GM19193 (cell line): ENCODE measurements around the gene SCAMP5.
A peak's percentile ranks its signal among the peaks of the same experiment; 100 is the strongest.

Experiments
- POLR2A ChIP-seq: IDR thresholded peaks from 4 replicates; pipeline ENCODE4 v1.6.1; 2011; ENCODE audit not compliant: insufficient read depth, insufficient read length; ENCODE audit errors: extremely low read depth

SCAMP5 gene, protein sequence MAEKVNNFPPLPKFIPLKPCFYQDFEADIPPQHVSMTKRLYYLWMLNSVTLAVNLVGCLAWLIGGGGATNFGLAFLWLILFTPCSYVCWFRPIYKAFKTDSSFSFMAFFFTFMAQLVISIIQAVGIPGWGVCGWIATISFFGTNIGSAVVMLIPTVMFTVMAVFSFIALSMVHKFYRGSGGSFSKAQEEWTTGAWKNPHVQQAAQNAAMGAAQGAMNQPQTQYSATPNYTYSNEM

DNA sequence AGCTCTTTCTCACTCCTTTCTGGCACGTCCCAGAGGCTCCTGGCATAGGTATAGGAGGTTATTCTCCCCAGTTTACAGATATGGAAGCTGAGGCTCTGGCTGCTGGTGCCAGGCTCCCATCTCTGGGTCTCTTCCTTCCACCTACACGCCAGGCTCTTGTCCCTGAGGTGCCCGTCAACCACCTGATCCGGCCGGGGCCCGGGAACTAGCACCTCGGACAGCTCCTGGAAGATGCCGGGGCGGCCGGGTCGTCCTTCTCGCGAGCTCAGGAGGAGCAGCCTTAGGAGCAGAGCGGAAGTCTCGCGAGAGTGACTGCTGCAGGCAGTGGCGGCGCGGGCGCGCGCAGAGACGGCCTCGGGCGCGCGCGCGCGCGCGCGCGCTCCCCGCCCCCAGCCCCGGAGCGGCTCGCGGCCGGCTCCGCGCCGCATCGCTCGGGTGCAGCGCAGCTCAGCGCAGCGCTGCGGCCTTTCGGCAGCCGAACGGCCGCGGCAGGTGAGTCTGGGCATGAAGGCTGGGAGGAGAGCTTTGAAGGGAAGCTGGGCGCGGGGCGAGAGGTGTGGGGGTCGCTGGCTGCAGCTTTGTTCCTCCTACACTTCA lies at the start of gene SCAMP5:
Gene SCAMP5 (plus strand): TSS at position 382 of the 597 bp plus-strand sequence. CDS start 16,277 bp downstream, outside the sequence.
- peak; percentile 22 for TF ChIP-seq POLR2A

DNA sequence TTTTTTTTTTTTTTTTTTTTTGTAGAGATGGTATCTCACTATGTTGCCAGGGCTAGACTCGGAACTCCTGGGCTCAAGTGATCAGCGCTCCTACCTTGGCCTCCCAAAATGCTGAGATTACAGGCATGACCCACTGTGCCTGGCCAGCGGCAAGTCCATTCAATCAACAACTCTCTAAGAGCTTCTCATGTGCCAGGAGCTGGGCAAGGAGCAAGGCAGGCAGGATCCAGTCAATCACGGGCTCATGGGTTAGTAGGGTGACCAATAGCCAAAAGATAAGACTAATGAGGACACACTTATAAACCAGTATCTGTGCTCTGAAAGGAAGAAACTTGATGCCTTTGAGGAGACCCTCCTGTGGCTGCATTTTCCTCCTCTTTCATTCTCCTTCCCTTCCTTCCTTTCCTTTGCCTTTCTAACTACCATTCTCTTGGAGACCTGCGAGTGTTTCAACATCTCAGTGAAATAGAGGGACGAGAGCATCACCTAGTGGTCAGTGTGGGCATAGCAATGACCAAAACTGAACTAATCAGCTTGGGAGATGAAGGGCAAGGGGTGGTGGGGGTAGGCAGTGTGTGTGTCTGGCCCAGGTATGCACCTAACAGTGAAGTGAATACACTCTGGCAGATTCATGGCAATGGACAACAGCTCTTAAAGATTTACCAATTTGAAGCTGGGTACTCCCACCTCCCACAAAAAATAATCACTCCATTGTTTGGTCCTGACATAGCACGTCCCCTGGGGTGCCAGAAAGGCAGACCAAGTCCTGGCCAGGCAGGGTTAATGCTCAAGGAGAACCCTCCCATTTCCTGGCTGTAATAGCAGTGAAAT lies 45.1 kb upstream of the SCAMP5 start:
- no peak for TF ChIP-seq POLR2A

DNA sequence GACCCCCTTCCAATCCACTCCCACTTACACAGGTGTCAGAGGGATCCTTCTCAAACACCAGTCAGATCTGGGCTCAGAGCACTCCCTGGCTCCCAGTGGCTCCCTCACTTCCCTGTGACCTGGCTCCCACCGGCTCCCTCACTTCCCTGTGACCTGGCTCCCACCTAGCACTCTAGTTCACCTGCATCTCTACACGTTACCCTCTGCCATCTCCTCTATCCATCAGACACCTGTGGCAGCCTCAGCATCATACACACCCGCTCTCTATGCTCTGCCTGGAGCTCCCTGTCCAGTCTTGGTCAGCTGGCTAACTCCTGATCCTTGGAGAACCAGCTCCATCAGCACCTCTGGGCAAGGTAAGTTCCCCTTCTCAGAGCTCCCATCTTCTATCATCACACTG lies 44.4 kb upstream of the SCAMP5 start:
- no peak for TF ChIP-seq POLR2A

DNA sequence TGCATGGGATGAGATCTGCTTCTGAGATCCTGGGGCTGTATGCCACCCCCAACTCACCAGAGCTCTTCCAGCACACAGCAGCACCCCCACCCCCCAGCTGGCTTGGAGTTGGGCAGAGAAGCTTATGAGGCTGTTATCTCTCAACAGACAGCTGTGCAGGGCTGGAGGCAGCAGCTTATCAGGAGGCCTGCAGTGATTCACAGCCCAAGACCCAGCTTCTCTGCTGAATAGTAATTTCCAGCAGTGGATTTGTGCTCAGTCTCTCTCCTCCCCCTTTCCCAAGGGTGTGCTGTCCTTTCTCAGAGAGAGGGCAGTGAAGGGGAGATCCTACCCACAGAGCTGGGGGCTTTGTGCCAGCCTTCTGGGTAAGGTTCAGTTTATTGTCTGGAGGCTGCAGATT lies 40.8 kb upstream of the SCAMP5 start:
- no peak for TF ChIP-seq POLR2A

DNA sequence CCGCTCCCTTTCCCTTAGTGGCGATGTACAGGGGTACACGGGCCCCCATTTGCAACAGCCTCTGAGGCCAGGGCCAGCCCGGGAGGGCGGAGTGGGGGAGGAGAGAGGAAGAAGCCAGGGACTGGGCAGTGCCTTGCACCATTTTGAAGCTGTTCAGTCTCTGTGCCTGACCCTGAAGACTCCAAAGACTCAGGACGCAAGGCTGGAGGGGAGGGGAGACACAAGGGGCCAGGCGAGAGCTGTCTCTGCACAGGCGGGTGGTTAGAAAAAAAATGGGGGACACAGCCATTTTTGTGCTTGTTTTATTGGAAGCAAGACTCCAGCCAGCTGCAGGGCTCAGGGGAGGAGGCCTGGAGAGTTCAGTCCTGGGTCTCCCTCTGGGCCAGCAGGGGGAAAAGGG lies 40.3 kb upstream of the SCAMP5 start:
- no peak for TF ChIP-seq POLR2A

DNA sequence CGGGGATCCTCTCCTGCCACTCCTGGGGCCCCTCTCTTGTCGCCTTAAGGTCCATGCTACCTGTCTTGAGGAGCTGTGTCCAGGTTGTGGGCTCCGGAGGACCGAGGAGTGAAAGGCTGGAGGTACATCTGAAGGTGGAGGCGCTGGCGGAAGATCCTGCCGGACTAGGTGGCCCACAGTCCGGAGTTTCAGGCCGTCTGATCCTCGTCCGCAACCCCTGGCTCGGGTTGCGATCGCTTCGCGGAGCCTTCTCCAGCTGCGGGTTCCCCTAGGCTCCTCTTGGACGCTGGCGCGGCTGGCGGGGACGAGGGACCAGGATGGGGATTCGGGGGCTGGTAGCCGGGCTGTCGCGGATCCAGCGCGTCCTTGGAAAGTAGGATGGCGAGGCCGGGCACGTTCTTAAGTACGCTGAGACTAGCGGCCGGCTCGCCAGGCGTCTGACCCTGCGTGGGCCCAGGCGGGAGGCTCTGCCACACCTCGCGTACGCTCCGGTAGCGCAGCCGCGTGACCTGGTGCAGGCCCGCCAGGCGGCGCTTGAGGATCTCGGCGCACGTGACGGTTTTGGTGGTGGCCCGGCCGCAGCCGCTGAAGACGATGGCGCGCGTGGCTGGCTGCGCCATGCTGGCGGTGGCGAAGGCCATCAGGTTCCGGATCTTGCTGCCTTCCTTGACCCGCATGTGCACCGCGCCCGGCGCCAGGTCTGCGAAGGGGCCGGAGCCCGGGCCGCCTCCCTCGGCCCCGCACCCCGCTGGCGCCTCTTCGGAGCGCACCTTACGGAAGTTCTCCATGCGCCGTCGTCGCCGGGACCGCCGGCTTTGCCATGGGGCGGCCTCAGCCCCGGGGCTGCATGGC lies 39.3 kb upstream of the SCAMP5 start:
- no peak for TF ChIP-seq POLR2A

DNA sequence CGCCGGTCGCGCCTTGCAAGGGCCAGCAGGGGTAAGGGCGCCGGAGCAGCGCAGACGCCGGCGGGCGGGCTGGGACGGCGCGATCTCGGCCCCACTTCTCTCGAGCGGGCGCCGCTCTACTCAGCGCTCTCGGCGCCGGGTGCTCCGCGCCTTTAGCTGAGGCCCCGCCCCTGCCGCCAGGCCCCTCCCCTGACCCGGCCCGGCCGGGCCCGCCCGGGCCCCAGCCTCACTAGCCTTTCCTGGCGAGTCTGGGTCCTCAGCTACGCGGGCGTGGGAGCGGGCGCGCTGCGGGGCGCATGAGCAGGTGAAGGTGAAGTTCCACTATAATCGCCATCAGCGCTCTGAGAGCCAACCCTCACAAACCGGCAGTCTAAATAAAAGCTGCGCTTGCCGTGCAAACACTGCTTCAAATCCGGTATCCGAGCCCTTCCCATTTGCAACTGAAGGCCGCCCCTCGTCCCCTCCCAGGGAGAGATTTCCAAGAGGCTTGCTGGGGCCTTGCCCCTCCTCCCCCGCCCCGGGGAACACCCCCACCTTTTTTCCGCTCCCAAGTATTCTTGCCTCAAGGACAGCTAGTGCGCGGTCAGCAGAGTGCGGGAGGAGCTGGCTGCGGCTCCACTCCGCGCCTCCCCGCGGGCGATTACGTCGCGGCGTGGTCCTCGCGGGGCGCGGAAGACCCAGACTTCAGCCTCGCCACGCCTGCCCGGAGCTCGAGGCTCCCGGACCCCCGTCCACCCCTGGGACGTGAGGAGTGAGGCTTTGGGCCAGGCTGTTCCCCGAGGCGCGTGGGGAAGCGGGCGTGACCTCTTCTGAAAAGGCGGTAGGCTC lies 38.5 kb upstream of the SCAMP5 start, which contains the start of gene RPP25:
Gene RPP25 (minus strand): TSS at position 125 of the 828 bp plus-strand sequence. CDS start 189 bp downstream, outside the sequence.
- peak; percentile 64 for TF ChIP-seq POLR2A

DNA sequence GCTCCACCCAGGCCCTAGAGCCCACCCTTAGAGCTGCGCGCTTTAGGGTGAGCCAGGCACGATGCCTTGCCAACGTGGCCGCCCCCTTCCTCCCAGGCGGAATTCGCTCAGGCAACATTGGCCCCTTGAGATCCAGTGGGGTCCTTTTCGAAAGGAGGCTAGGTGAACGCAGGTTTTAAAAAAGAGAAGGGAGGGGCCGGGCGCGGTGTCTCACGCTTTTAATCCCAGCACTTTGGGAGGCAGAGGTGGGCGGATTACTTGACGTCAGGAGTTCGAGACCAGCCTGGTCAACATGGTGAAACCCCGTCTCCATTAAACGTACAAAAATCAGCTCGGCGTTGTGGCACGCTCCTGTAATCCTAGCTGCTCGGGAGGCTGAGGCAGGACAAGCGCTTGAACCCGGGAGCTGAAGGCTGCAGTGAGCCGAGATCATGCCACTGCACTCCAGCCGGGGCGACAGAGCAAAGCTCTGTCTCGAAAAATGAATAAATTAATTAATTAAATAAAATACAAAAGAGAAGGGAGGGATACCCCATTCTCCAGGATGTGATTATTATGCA lies 37.8 kb upstream of the SCAMP5 start:
- no peak for TF ChIP-seq POLR2A

DNA sequence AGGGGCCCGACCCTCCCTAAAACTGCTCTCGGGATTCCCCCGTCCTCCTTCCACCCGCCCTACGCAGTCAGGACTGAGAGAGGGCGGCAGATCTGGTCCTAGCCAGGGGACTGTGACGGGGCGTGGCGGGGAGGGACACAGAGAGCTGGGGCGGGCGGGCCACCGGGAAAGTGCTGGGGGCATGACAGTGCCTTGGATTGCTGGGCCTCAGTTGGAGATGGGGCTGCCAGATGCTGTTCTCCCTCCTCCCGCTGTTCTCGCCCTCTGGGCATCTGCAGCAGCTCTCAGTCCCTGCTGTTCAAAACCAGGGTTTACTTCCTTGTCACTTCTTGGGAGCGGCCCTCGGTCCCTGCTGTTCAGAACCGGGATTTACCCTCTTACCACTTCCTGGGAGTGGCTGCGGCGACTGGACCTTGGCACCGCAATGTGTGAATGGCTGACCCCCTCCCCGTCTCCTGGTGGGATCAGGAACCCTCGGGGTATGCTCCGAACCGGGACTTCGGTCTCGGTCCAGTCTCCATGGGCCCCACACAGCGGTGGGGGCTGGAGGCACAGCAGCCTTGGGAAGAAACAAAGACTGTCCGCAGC lies 36.9 kb upstream of the SCAMP5 start:
- TF ChIP-seq POLR2A = no peak

DNA sequence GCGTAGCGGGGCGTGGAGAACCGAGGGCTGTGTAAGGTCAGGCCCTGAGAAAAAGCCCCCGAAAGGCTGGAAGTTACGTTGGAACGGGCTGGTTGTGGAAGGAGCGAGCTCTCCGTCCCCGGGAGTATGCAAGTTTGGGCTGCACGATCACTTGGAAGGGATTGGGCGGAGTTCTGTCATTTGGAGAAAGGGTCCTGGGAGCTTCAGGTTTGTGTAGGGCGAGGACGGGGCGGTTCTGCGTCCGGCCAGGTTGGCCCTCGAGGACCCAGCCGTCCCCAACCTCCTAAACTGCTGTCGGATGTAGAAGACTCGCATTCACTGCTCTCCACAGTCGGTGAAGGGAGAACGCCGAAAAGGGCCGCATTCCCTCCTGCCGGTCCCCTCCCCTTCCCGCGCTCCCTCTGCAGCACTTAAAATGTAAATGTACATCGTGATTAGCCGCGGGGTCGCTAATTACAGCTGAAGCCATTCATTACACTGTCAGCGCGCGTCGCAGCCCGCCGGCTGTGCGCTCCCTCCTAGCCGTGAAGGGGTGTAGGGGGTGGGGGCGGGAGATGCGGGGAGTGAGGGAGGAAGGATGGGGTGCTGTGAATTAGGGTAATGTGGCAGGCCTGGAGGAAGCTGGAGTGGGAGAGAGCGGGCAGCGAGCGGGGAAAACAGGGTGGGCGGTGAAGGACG lies 36.3 kb upstream of the SCAMP5 start:
- no peak for TF ChIP-seq POLR2A

DNA sequence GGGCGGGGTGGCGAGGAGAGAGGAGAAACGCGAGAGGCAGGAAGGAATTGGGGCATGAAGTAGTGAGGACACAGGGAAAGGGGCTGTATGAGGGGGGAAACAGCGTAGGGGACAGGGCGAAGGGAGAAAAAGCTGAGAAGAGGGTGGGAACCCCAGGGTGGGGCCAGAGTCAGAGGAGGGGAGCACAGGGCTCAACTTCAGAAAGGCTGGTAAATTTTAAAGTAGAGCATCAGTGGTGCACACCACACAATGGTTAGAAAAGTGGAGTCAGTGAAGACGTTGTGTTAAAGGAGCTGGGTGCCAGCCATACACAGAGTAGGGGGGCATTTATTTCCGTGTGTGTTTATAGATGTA lies 35.8 kb upstream of the SCAMP5 start:
- TF ChIP-seq POLR2A = no peak

DNA sequence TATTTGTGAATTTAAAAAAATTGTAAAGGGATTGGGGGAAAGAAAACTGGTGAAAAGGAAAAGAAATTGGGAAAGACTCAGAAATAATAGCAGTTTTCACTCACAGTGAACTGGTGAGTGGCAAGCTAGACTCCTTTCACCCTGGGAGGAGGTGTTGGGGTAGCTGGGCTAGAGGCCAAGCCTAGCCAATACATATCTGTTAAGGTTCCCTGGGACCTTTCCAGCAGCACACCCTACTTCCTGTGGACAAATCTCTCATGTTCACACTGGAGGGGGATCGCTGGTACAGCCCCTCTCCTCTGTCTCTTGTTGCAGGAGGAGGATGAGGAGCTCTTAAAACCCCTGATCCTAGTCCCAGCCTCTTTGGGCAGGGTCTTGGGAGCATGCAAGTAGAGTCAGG lies 35.1 kb upstream of the SCAMP5 start:
- TF ChIP-seq POLR2A = no peak
